OCI-LY7 (cell line): ENCODE measurements around the gene DNAJB11.

ENCODE experiments used
- EZH2phosphoT487 ChIP-seq: fragments of 200-600 bp; sonication (generic); IDR thresholded peaks from 2 replicates; pipeline ENCODE4 v1.6.1; 2018; ENCODE audit warnings: low read depth, borderline replicate concordance, mild to moderate bottlenecking, mixed run types, antibody characterized with exemption, low read length, moderate library complexity, mixed read lengths
- TF ChIP-seq, protein P1 (sequence below): fragments of 200-600 bp; sonication (generic); conservative IDR thresholded peaks from 2 replicates; pipeline ENCODE4 v1.5.1; 2014; ENCODE audit warnings: mild to moderate bottlenecking, antibody characterized with exemption, low read length, moderate library complexity, mixed read lengths

DNA sequence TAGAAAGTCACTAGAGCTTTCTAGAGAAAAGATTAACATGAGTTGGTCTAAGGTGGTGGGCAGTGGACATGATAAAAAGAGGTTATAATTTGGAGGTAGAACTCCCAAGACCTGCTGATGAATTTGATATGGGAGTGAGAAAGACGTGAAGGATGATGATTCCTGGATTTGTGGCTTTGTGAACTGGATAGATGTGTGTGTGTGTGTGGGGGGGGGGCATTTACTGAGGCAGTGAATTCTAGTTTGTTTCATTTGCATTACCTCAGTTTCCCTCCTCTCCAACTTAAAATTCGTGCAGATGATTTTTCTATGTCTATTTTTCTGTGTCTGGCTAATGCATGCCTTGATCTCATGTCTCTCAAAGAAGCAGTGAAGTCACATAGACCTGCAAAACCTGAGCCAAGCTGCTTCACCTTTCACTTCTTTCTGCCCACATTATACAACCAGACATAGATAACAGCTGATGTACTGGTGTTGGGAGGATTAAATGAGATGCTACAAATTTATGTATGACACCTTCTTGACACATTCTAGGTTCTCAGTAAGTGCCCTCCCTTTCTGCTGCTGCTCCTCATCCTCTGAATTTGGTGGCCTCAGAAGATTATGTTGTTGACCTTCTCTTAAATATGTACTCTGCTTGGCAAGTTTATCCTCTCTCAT is 52.3 kb downstream of the DNAJB11 start:
- TF ChIP-seq, protein P1, sequence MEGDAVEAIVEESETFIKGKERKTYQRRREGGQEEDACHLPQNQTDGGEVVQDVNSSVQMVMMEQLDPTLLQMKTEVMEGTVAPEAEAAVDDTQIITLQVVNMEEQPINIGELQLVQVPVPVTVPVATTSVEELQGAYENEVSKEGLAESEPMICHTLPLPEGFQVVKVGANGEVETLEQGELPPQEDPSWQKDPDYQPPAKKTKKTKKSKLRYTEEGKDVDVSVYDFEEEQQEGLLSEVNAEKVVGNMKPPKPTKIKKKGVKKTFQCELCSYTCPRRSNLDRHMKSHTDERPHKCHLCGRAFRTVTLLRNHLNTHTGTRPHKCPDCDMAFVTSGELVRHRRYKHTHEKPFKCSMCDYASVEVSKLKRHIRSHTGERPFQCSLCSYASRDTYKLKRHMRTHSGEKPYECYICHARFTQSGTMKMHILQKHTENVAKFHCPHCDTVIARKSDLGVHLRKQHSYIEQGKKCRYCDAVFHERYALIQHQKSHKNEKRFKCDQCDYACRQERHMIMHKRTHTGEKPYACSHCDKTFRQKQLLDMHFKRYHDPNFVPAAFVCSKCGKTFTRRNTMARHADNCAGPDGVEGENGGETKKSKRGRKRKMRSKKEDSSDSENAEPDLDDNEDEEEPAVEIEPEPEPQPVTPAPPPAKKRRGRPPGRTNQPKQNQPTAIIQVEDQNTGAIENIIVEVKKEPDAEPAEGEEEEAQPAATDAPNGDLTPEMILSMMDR, result no peak
- TF ChIP-seq EZH2phosphoT487, result no peak
